ENCODE results near the gene NRN1L.
"Not testable (repeated sequence)": the region's sequence is repeated elsewhere in the genome, so short reads cannot be mapped to it uniquely, and the experiment has no call there.

Gene NRN1L

GRCh38 chr16:67861877-67862276 is 22.8 kb upstream of the NRN1L start:
- DNase-seq = no peak

DNA sequence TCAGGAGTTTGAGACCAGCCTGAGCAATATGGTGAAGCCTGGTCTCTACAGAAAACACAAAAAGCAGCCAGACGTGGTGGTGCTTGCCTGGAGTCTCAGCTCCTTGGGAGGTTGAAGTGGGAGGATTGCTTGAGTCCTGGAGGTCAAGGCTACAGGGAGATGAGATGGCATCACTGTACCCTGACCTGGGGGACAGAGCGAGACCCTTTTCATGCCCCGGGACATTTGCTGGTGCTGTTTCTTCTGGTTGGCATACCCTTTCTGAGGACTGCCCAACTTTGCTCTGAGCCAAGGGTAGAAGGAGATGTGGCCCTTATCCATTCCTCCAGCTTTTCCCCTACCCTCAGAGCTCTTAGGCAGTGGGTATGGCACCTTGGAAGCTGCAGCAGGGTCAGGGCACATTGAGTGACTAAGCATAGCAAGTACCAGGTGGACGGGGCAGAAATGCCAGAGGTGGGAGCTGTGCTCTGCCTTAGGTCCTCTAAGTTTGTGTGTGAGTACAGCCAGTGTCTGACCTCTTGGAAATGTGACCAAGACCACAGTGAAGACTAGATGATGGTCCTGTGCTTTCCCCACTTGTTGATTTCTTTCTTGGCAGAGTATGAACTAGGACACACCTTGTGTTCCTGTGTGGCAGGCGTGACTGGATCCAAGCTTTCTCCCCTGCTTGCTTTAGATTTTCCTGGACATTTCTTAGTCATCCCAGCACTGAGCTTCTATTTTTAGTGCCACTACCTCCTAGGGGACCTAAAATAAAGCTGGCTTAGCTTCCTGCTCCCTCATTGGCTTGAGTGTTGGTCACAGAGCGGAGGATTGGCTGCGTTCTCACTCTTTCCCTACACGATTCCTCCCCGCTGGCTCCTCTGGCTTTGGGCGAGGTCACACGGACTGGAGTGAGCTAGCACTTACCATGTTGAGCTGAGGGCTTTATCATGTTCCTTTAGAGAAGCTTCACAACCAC is 21.8 kb upstream of the NRN1L start:
- DNase-seq = no peak

DNA sequence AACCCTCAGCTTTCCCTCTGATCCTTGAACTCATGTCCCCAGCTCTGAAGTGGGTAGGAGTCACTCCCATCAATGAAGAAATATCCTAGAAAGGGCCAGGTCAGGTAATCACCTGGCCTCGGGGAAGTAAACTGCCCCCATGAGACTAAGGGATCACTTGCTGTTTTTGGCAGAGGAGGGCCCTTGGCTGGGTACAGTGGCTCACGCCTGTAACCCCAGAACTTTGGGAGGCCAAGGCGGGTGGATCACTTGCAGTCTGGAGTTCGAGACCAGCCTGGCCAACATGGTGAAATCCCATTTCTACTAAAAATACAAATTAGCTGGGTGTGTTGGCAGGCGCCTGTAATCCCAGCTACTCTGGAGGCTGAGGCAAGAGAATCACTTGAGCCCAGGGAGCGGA is 20.6 kb upstream of the NRN1L start:
- DNase-seq = not testable (repeated sequence)

DNA sequence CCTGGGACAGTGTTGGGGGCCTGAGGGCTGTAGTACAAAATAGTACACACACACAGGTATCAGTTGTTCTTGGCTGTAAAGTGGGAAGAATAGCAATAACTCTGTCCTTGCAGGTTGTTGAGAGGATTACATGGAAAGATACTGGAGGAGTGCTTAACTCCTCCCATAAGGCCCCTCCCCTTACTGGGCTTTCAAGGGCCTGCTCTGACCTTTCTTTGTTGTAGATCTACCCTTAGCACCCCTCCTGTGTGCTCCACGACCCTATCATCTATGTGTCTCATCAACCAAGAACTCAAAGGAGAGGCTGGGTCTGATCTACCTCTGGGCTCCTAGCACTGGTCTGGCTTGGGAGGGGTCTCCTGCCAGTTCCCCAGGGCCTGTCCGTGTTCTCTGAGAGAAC is 20.1 kb upstream of the NRN1L start:
- no peak for DNase-seq

GRCh38 chr16:67865318-67865717 is 19.4 kb upstream of the NRN1L start:
- peak in 1 of 2 donors; percentile 4 for DNase-seq

- no peak for DNase-seq
These were observed 16.4 kb upstream of the NRN1L start for GRCh38 chr16:67868290-67868689.

DNA sequence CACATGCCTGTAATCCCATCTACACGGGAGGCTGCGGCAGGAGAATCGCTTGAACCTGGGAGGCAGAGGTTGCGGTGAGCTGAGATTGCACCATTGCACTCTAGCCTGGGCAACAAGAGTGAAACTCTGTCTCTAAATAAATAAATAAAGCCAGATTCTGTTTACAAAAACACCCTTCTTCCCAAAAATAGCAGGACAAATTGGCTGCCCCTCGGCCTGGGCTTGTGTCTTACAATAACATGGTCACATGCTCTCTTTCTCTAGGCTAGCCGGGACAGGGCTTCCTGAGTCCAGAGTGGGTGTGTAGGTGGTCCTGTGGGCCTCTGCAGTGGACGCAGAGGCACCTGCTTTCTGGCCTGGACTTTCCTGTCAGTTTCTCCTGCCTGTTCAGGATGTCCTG is 15.0 kb upstream of the NRN1L start:
- DNase-seq = no peak

DNA sequence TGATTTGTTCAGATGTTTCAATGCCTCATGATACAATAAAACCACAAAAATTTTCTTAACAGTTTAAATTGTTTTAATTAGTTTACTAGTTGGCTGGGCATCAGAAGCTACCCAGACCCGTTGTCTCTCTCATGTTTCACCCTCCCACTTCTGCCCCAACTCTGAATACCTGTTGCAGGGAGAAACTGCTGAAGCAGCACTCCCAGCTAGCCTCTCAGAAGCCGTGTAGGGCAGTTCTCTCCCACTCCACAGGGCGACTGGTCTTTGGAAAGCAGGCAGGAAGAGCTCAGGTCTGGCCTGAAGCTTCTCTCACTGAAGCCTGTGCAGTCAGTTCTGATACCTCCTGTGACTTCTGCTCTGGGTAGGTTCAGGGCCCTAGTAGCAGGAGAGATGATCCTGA is 13.4 kb upstream of the NRN1L start:
- no peak for DNase-seq

- DNase-seq = no peak
These were observed 12.5 kb upstream of the NRN1L start for GRCh38 chr16:67872131-67872630.

DNA sequence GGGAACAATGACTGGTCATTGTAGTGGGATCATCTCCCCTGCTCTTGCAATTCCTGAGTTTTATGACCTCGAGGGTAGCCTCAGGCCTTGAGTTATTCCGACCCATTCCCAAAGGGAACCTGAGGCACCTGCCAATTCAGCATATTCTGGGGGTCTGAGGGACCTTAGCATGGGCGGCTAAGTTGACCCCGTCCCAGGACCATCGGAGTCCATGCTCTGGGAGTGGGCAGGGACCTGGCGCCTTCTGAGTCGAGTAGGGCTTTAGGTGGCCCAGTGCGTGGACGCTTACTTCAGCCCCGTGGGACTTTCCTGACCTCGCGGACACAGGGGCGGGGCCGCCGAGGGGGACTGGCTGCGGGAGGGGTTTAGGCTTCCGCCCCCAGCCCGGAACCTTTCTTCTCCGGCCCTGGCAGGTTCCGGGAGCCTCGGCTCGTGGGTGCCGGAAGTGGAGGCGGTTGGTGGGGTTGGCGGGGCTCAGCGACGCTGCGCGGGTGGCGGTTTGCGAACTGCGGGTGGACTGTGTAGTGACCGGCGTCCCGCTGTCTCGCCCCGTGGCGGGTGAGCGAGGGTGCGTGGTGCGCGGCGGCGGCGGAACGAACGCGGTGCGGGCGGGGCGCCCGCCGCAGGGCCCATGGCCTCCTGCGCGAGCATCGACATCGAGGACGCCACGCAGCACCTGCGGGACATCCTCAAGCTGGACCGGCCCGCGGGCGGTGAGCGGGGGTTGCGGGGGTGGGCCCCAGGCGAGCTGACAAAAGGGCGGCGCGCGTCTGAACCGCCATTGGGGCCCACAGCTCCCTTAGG is 11.9 kb upstream of the NRN1L start, which contains the start of gene EDC4:
TSS of gene EDC4 (plus strand) at position 422 of the 804 bp plus-strand sequence. CDS start at position 632, 210 bp downstream.
- DNase-seq = peak; percentile 28 to 86

- DNase-seq = no peak
These were observed 11.0 kb upstream of the NRN1L start for GRCh38 chr16:67873435-67874370.

DNA sequence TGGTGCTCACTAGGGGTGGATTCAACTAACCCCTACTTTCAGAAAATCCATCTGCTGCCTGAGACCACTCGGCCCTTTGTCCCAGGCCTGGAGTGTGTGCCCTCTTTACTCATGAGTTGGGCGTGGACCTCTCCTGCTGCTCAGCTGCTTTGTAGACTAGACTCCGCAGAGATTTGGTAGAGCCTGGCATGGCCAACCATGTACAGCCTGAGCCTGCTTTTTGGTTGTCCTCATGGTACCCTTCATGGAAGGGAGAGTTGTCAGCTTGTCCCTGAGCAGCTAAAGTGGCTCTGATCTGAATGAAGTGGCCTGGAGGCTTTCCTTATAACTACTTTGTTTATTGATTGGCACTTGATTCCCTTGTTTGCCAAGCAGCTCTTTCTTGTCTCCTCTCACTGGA is 10.3 kb upstream of the NRN1L start:
- no peak for DNase-seq

GRCh38 chr16:67877064-67877463 is 7.6 kb upstream of the NRN1L start:
- no peak for DNase-seq

- no peak for DNase-seq
These were observed 6.5 kb upstream of the NRN1L start for GRCh38 chr16:67878232-67878631.

GRCh38 chr16:67878846-67879245 is 5.8 kb upstream of the NRN1L start:
- no peak for DNase-seq

DNA sequence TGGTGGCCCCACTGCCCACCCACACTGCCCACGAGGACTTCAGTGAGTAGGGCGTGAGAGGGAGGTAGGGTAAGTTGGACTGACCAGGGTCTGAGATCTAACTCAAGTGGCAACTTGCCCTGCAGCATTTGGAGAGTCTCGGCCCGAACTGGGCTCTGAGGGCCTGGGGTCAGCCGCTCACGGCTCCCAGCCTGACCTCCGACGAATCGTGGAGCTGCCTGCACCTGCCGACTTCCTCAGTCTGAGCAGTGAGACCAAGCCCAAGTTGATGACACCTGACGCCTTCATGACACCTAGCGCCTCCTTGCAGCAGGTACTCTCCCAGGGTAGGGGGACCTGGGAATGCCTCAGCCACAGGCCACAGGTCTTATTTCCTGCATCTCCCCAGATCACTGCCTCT is 5.2 kb upstream of the NRN1L start:
- no peak for DNase-seq

- DNase-seq = no peak
These were observed 4.7 kb upstream of the NRN1L start for GRCh38 chr16:67879936-67880335.

- DNase-seq = no peak
These were observed 4.1 kb upstream of the NRN1L start for GRCh38 chr16:67880584-67880983.

DNA sequence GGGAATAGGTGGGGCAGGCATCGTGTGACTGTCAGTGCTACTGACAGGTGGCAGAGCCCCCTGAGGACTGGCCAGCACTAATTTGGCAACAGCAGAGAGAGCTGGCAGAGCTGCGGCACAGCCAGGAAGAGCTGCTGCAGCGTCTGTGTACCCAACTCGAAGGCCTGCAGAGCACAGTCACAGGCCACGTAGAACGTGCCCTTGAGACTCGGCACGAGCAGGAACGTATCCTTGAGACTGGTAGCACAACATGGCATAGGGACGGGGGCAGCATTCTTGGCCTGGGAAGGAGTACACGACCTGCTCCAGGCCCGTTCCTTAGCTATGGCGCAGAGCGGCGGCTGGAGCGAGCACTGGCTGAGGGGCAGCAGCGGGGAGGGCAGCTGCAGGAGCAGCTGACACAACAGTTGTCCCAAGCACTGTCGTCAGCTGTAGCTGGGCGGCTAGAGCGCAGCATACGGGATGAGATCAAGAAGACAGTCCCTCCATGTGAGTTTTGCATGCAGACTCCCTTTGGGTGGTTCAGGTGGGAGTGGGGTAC is 3.0 kb upstream of the NRN1L start:
- no peak for DNase-seq

DNA sequence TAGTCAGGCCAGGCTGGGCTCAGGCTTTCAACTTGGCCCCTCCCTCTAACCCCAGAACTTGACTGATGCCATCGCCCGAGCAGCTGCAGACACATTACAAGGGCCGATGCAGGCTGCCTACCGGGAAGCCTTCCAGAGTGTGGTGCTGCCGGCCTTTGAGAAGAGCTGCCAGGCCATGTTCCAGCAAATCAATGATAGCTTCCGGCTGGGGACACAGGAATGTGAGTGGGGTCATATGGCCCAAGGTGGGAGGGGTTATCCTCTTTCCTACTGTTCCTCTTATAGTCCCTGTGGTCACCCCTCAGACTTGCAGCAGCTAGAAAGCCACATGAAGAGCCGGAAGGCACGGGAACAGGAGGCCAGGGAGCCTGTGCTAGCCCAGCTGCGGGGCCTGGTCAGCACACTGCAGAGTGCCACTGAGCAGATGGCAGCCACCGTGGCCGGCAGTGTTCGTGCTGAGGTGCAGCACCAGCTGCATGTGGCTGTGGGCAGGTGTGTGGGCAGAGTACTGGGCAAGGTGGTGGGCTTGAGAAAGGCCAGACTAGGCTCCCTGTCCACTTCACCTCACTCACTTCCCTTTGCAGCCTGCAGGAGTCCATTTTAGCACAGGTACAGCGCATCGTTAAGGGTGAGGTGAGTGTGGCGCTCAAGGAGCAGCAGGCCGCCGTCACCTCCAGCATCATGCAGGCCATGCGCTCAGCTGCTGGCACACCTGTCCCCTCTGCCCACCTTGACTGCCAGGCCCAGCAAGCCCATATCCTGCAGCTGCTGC is 2.1 kb upstream of the NRN1L start:
- no peak for DNase-seq

GRCh38 chr16:67883146-67883871 is 1.4 kb upstream of the NRN1L start:
- DNase-seq = peak in 1 of 2 donors; percentile 47

Measured in bone marrow (tissue), 2 donors.